Keratinocyte (primary cell): ENCODE results near the gene ADARB2. TPM values are rescaled to one million over a fixed set of nuclear protein-coding genes. Genes with fewer than 3 reads are reported as not detected.
A peak's percentile ranks its signal among the peaks of the same experiment; 100 is the strongest.

ENCODE experiments used
- DNase-seq: peaks from one replicate; pipeline ENCODE4 v3.0.0-alpha.2; 2011; ENCODE audit warnings: low read depth, missing footprints, low spot score
- FAIRE-seq: peaks from 2 replicates; lab custom pipeline; 2011; peaks lifted over from hg19 to GRCh38; lab: Jason Lieb, UNC
- H2AFZ ChIP-seq: 2 replicates; pipeline ENCODE4 v1.6.0; 2012; ENCODE audit warnings: low read length, control low read depth, inconsistent platforms; ENCODE audit not compliant: control insufficient read depth
- H3K27ac ChIP-seq: 2 replicates; pipeline ENCODE4 v1.5.1; 2011; ENCODE audit warnings: low read length; ENCODE audit not compliant: control insufficient read depth, insufficient read depth
- H3K27me3 ChIP-seq: 3 replicates; pipeline ENCODE4 v1.6.0; 2011; ENCODE audit warnings: low read length; ENCODE audit not compliant: control insufficient read depth, insufficient read depth; ENCODE audit errors: extremely low read depth
- H3K36me3 ChIP-seq, 2 experiments: 2 replicates in 1 of 2; 3 replicates in 1 of 2; pipeline ENCODE4 v1.5.1; 2011; ENCODE audit warnings: low read length in 2 of 2, mild to moderate bottlenecking in 1 of 2; ENCODE audit not compliant: control insufficient read depth in 2 of 2, insufficient read depth in 2 of 2; ENCODE audit errors: extremely low read depth in 1 of 2
- H3K4me1 ChIP-seq: 3 replicates; pipeline ENCODE4 v1.5.1; 2011; ENCODE audit warnings: low read length; ENCODE audit not compliant: control insufficient read depth, insufficient read depth; ENCODE audit errors: extremely low read depth
- H3K4me2 ChIP-seq: 3 replicates; pipeline ENCODE4 v1.6.0; 2011; ENCODE audit warnings: low read depth, low read length; ENCODE audit not compliant: control insufficient read depth, insufficient read depth; ENCODE audit errors: extremely low read depth
- H3K4me3 ChIP-seq, 3 experiments: fragments of 200-600 bp in 1 of 3; sonication (generic) in 1 of 3; 2 replicates in 2 of 3; 3 replicates in 1 of 3; pipeline ENCODE4 v1.5.1; 2011 to 2016; ENCODE audit warnings: low read length in 3 of 3, mild to moderate bottlenecking in 3 of 3, control low read depth in 2 of 3, inconsistent platforms in 1 of 3, low read depth in 1 of 3, mixed read lengths in 1 of 3, mixed run types in 1 of 3, moderate library complexity in 1 of 3; ENCODE audit not compliant: control insufficient read depth in 2 of 3, insufficient read depth in 2 of 3; ENCODE audit errors: extremely low read depth in 1 of 3
- H3K79me2 ChIP-seq: 2 replicates; pipeline ENCODE4 v1.6.0; 2012; ENCODE audit warnings: low read length; ENCODE audit not compliant: control insufficient read depth, insufficient read depth
- H3K9ac ChIP-seq: 3 replicates; pipeline ENCODE4 v1.6.0; 2011; ENCODE audit warnings: low read length; ENCODE audit not compliant: control insufficient read depth, insufficient read depth; ENCODE audit errors: extremely low read depth
- H3K9me1 ChIP-seq: 3 replicates; pipeline ENCODE4 v1.6.0; 2011; ENCODE audit warnings: low read length; ENCODE audit not compliant: control insufficient read depth, insufficient read depth; ENCODE audit errors: extremely low read depth
- H3K9me3 ChIP-seq: 2 replicates; pipeline ENCODE4 v1.5.1; 2012; ENCODE audit warnings: low read depth, low read length; ENCODE audit not compliant: control insufficient read depth
- H4K20me1 ChIP-seq: 3 replicates; pipeline ENCODE4 v1.6.0; 2011; ENCODE audit warnings: low read length; ENCODE audit not compliant: control insufficient read depth, insufficient read depth; ENCODE audit errors: extremely low read depth
- CTCF ChIP-seq, 3 experiments: IDR thresholded peaks in 1 of 3; conservative IDR thresholded peaks in 1 of 3; optimal IDR thresholded peaks in 1 of 3; 2 replicates in 2 of 3; 3 replicates in 1 of 3; pipeline versions ENCODE3 to v1.5.1; 2011; ENCODE audit warnings: low read length in 3 of 3, mild to moderate bottlenecking in 3 of 3, moderate library complexity in 2 of 3, control low read depth in 1 of 3, inconsistent platforms in 1 of 3; ENCODE audit not compliant: insufficient read depth in 2 of 3; ENCODE audit errors: extremely low read depth in 1 of 3
- EZH2 ChIP-seq: IDR thresholded peaks from one replicate; pipeline ENCODE4 v1.6.1; 2012; ENCODE audit warnings: inconsistent platforms, mild to moderate bottlenecking, low read length, moderate library complexity
- dilution Hi-C: fragments of 300-500 bp; cut with MboI; formaldehyde crosslinking; loops from one replicate; pipeline ENCODE4 v1.7.0; 2020; ENCODE audit warnings: low sequenced_read_pairs; ENCODE audit not compliant: extremely low pct_ligation_motif_present
- polyA plus RNA-seq, 5 experiments: library from polyadenylated mRNA; depleted of rRNA in 3 of 5; stranded (reverse) in 3 of 5; stranded (forward) in 1 of 5; unstranded in 1 of 5; fragments of >200 nt; gene quantifications; 1 replicate in 1 of 5; 2 replicates in 3 of 5; 3 replicates in 1 of 5; pipeline versions ENCODE4 v1.2.1 to v1.2.3, GENCODE V29; 2011 to 2012; ENCODE audit warnings: missing spikeins in 2 of 5, low read depth in 1 of 5, low replicate concordance in 1 of 5

Gene ADARB2
- polyA plus RNA-seq, 1 donor (not counting 4 experiments of a cell fraction or from before 2014, with no cell fraction given): not detected

- H3K27me3 ChIP-seq: no peaks in the 10 kb centered on the region
- no peak for DNase-seq
- H3K9ac ChIP-seq: no peak overlapping the region
- no peak overlapping the region for H3K27ac ChIP-seq
- no peak for FAIRE-seq
- dilution Hi-C loops: no loop called here
- H4K20me1 ChIP-seq: no peaks in the 10 kb centered on the region
- no peak overlapping the region for H3K4me3 ChIP-seq
- H2AFZ ChIP-seq: no peak overlapping the region
- TF ChIP-seq EZH2: no peak
- peak; percentile 28 to 77 (median 30) for TF ChIP-seq CTCF (optimal IDR thresholded peaks at IDR 0.05 in 1 of 3, IDR thresholded peaks at IDR 0.05 in 1 of 3, conservative IDR thresholded peaks at IDR 0.05 in 1 of 3; ENCODE audit: extremely low read depth in 1 of 3, insufficient read depth in 2 of 3, low read length in 3 of 3)
- H3K36me3 ChIP-seq: no peaks in the 10 kb centered on the region
- H3K4me2 ChIP-seq: no peak overlapping the region
- no peaks in the 10 kb centered on the region for H3K4me1 ChIP-seq
- no peaks in the 10 kb centered on the region for H3K9me3 ChIP-seq
- no peaks in the 10 kb centered on the region for H3K79me2 ChIP-seq
- H3K9me1 ChIP-seq: no peaks in the 10 kb centered on the region
Measured at GRCh38 chr10:1142596-1142995, 594.7 kb downstream of the ADARB2 start.

GRCh38 chr10:1141701-1142100, 595.6 kb downstream of the ADARB2 start:
- Histone ChIP-seq H4K20me1 (no peaks in the 10 kb centered on the region), H3K27me3 (no peaks in the 10 kb centered on the region), H3K4me3 (no peak overlapping the region), H3K36me3 (no peaks in the 10 kb centered on the region), H3K4me2 (no peak overlapping the region), H3K4me1 (no peaks in the 10 kb centered on the region), H3K9me3 (no peaks in the 10 kb centered on the region), H3K27ac (no peak overlapping the region), H2AFZ (no peak overlapping the region), H3K9me1 (no peaks in the 10 kb centered on the region), H3K9ac (no peak overlapping the region), H3K79me2 (no peaks in the 10 kb centered on the region)
- FAIRE-seq (no peak), DNase-seq (no peak)
- TF ChIP-seq EZH2 (no peak), CTCF (optimal IDR thresholded peaks at IDR 0.05 in 1 of 3, IDR thresholded peaks at IDR 0.05 in 1 of 3, conservative IDR thresholded peaks at IDR 0.05 in 1 of 3; ENCODE audit: extremely low read depth in 1 of 3, insufficient read depth in 2 of 3, low read length in 3 of 3) (no peak)
- dilution Hi-C loops: no loop called here
